ENCODE measurements around the gene ATXN10.
"Not testable (repeated sequence)": the region's sequence is repeated elsewhere in the genome, so short reads cannot be mapped to it uniquely, and the experiment has no call there.

ATXN10 gene

GRCh38 chr22:45790401-45790800 lies 118.8 kb downstream of the ATXN10 start:
- DNase-seq, result no peak

- no peak for DNase-seq
Observed at GRCh38 chr22:45793161-45793560, 121.5 kb downstream of the ATXN10 start.

- no peak for DNase-seq
Observed at GRCh38 chr22:45793892-45794291, 122.3 kb downstream of the ATXN10 start.

- not testable (repeated sequence) for DNase-seq
Observed at GRCh38 chr22:45796009-45796408, 124.4 kb downstream of the ATXN10 start.

- no peak for DNase-seq
Observed at GRCh38 chr22:45799291-45799690, 127.7 kb downstream of the ATXN10 start.

GRCh38 chr22:45802054-45802453 lies 130.4 kb downstream of the ATXN10 start:
- no peak for DNase-seq

- DNase-seq, result no peak
Observed at GRCh38 chr22:45804319-45804985, 132.8 kb downstream of the ATXN10 start.

GRCh38 chr22:45804986-45805325 lies 133.3 kb downstream of the ATXN10 start:
- no peak for DNase-seq

- no peak for DNase-seq
Observed at GRCh38 chr22:45805413-45805812, 133.8 kb downstream of the ATXN10 start.

- DNase-seq, result no peak
Observed at GRCh38 chr22:45807156-45807915, 135.7 kb downstream of the ATXN10 start.

- no peak for DNase-seq
Observed at GRCh38 chr22:45812910-45813309, 141.3 kb downstream of the ATXN10 start.

GRCh38 chr22:45814198-45814597 lies 142.6 kb downstream of the ATXN10 start:
- DNase-seq, result no peak

- no peak for DNase-seq
Observed at GRCh38 chr22:45816776-45817175, 145.1 kb downstream of the ATXN10 start.

- no peak for DNase-seq
Observed at GRCh38 chr22:45817745-45818423, 146.2 kb downstream of the ATXN10 start.

GRCh38 chr22:45818424-45819085 lies 146.9 kb downstream of the ATXN10 start:
- DNase-seq, result no peak

- no peak for DNase-seq
Observed at GRCh38 chr22:45819305-45819704, 147.7 kb downstream of the ATXN10 start.

- no peak for DNase-seq
Observed at GRCh38 chr22:45823336-45823735, 151.7 kb downstream of the ATXN10 start.

- DNase-seq, result no peak
Observed at GRCh38 chr22:45826520-45826919, 154.9 kb downstream of the ATXN10 start.

GRCh38 chr22:45828841-45829240 lies 157.2 kb downstream of the ATXN10 start:
- DNase-seq, result no peak

GRCh38 chr22:45830531-45831245 lies 159.1 kb downstream of the ATXN10 start:
- DNase-seq, result no peak

- DNase-seq, result no peak
Observed at GRCh38 chr22:45831394-45831793, 159.8 kb downstream of the ATXN10 start.

GRCh38 chr22:45832180-45832579 lies 160.5 kb downstream of the ATXN10 start:
- DNase-seq, result no peak

Data from stimulated activated naive CD4-positive, alpha-beta T cell (primary cell).